Endothelial cell of umbilical vein (primary cell): ENCODE data around the gene KLHL30. TPM values are rescaled to one million over a fixed set of nuclear protein-coding genes. Genes with fewer than 3 reads are reported as not detected.
A peak's percentile ranks its signal among the peaks of the same experiment; 100 is the strongest.

Experiments
- BruUV-seq: library from RNA; stranded (reverse); fragments of 400-500 nt; replicated peaks from 2 replicates; lab custom pipeline; 2021; lab: Mats Ljungman, UMichigan
- CTCF ChIA-PET: fragments of 300-600, 350-600 bp; sonication (Branson Sonifier 250); formaldehyde crosslinking; loops from one replicate; lab custom pipeline; 2021; ENCODE audit warnings: antibody characterized with exemption, inconsistent platforms; lab: Charles Lee
- POLR2A ChIA-PET: fragments of 300-600, 350-600 bp; sonication (Branson Sonifier 250); formaldehyde crosslinking; loops from one replicate; lab custom pipeline; 2021; ENCODE audit warnings: antibody characterized with exemption, inconsistent platforms; lab: Charles Lee
- DNase-seq: peaks from one replicate; pipeline ENCODE4 v3.0.0-alpha.2; 2011; ENCODE audit warnings: low read depth, low spot score
- FAIRE-seq: peaks from 2 replicates; lab custom pipeline; 2011; peaks lifted over from hg19 to GRCh38; lab: Jason Lieb, UNC
- H2AFZ ChIP-seq: 2 replicates; pipeline ENCODE4 v1.6.0; 2012; ENCODE audit warnings: low read depth, low read length, control low read depth, inconsistent platforms
- H3K27ac ChIP-seq: 2 replicates; pipeline ENCODE4 v1.5.1; 2011; ENCODE audit warnings: low read depth, mild to moderate bottlenecking, control low read depth, low read length, moderate library complexity; ENCODE audit not compliant: insufficient read depth
- H3K27me3 ChIP-seq, 2 experiments: 2 replicates each; pipeline versions ENCODE4 v1.6.0 to v1.6.1; 2011; ENCODE audit warnings: low read length in 2 of 2, mixed read lengths in 1 of 2; ENCODE audit not compliant: control insufficient read depth in 2 of 2, insufficient read depth in 2 of 2
- H3K36me3 ChIP-seq, 2 experiments: 2 replicates in 1 of 2; 3 replicates in 1 of 2; pipeline ENCODE4 v1.5.1; 2011; ENCODE audit warnings: low read length in 2 of 2, mild to moderate bottlenecking in 1 of 2, moderate library complexity in 1 of 2; ENCODE audit not compliant: control insufficient read depth in 2 of 2, insufficient read depth in 2 of 2; ENCODE audit errors: extremely low read depth in 1 of 2
- H3K4me1 ChIP-seq: 3 replicates; pipeline ENCODE4 v1.5.1; 2011; ENCODE audit warnings: mild to moderate bottlenecking, low read length; ENCODE audit not compliant: control insufficient read depth, insufficient read depth; ENCODE audit errors: extremely low read depth
- H3K4me2 ChIP-seq: 2 replicates; pipeline ENCODE4 v1.6.1; 2011; ENCODE audit warnings: low read length, control low read depth, mixed read lengths; ENCODE audit not compliant: insufficient read depth
- H3K4me3 ChIP-seq, 3 experiments: fragments of 200-600 bp in 1 of 3; sonication (generic), shearing (Covaris generic) in 1 of 3; replicated peaks in 1 of 3; 2 replicates each; pipeline ENCODE4 v1.5.1; 2011 to 2016; ENCODE audit warnings: control low read depth in 3 of 3, low read length in 3 of 3, mild to moderate bottlenecking in 2 of 3, inconsistent platforms in 1 of 3, low read depth in 1 of 3, moderate library complexity in 1 of 3; ENCODE audit not compliant: insufficient read depth in 1 of 3
- H3K79me2 ChIP-seq: 2 replicates; pipeline ENCODE4 v1.6.0; 2012; ENCODE audit warnings: low read length, inconsistent platforms; ENCODE audit not compliant: control insufficient read depth, insufficient read depth
- H3K9ac ChIP-seq: replicated peaks from 2 replicates; pipeline ENCODE3; 2011; ENCODE audit warnings: low read length, control low read depth; ENCODE audit not compliant: insufficient read depth; ENCODE audit errors: extremely low read depth
- H3K9me1 ChIP-seq: replicated peaks from 3 replicates; pipeline ENCODE4 v1.6.0; 2011; ENCODE audit warnings: mild to moderate bottlenecking, low read length; ENCODE audit not compliant: control insufficient read depth, insufficient read depth; ENCODE audit errors: extremely low read depth
- H3K9me3 ChIP-seq: replicated peaks from 2 replicates; pipeline ENCODE4 v1.5.1; 2012; ENCODE audit warnings: low read length, inconsistent platforms; ENCODE audit not compliant: control insufficient read depth, insufficient read depth
- H4K20me1 ChIP-seq: replicated peaks from 2 replicates; pipeline ENCODE3; 2011; ENCODE audit warnings: mild to moderate bottlenecking, low read length; ENCODE audit not compliant: control insufficient read depth, insufficient read depth; ENCODE audit errors: extremely low read depth
- EZH2 ChIP-seq: IDR thresholded peaks from 2 replicates; pipeline ENCODE4 v1.6.1; 2012; ENCODE audit warnings: borderline replicate concordance, low read depth, mild to moderate bottlenecking, moderate library complexity, low read length, inconsistent platforms; ENCODE audit not compliant: severe bottlenecking
- FOS ChIP-seq: IDR thresholded peaks from 2 replicates; pipeline ENCODE4 v1.6.1; 2011; ENCODE audit warnings: mild to moderate bottlenecking, low read length, moderate library complexity, borderline replicate concordance; ENCODE audit not compliant: insufficient read depth
- GATA2 ChIP-seq: IDR thresholded peaks from 2 replicates; pipeline ENCODE4 v1.7.0; 2011; ENCODE audit warnings: low read depth, mild to moderate bottlenecking, moderate library complexity, mixed read lengths, low read length; ENCODE audit not compliant: insufficient read length, insufficient read depth
- JUN ChIP-seq: IDR thresholded peaks from 2 replicates; pipeline ENCODE4 v1.6.1; 2011; ENCODE audit warnings: borderline replicate concordance, low read depth; ENCODE audit not compliant: insufficient read length, insufficient read depth
- MYC ChIP-seq: IDR thresholded peaks from one replicate; pipeline ENCODE4 v1.6.1; 2011; ENCODE audit warnings: mild to moderate bottlenecking, low read depth, low read length
- POLR2A ChIP-seq: IDR thresholded peaks from 2 replicates; pipeline ENCODE4 v1.6.1; 2012; ENCODE audit warnings: low read depth, mild to moderate bottlenecking, control low read depth, low read length
- POLR2AphosphoS5 ChIP-seq: IDR thresholded peaks from 2 replicates; pipeline ENCODE4 v1.6.1; 2012; ENCODE audit warnings: low read depth, mild to moderate bottlenecking, control low read depth, low read length, moderate library complexity; ENCODE audit not compliant: insufficient read depth
- dilution Hi-C: fragments of 300-500 bp; cut with MboI; formaldehyde crosslinking; loops from one replicate; pipeline ENCODE4 v1.15.0; 2019; ENCODE audit warnings: low sequenced_read_pairs; ENCODE audit not compliant: extremely low pct_ligation_motif_present
- intact Hi-C: fragments of 100-400 bp; cut with micrococcal nuclease; formaldehyde crosslinking; loops from one replicate; pipeline ENCODE4 v1.10.0; 2022
- polyA plus RNA-seq, 4 experiments: library from polyadenylated mRNA; depleted of rRNA in 3 of 4; stranded (reverse) in 3 of 4; unstranded in 1 of 4; fragments of >200 nt; gene quantifications; 2 replicates each; pipeline versions ENCODE4 v1.2.1 to v1.2.3, GENCODE V29; 2011 to 2012; ENCODE audit warnings: missing spikeins in 1 of 4
- total RNA-seq: library from RNA; stranded (reverse); gene quantifications from 2 replicates; pipeline ENCODE4 v1.2.3, GENCODE V29; 2021
- TF ChIP-seq, protein P1 (sequence below): IDR thresholded peaks from 2 replicates; pipeline ENCODE4 v1.6.1; 2011; ENCODE audit not compliant: insufficient read depth, insufficient read length
- TF ChIP-seq, protein P2 (sequence below), 2 donors: IDR thresholded peaks; 1 replicate in 1 of 2; 2 replicates in 1 of 2; pipeline ENCODE4 v1.5.1; 2011; ENCODE audit warnings: low read length in 2 of 2, mild to moderate bottlenecking in 2 of 2, moderate library complexity in 2 of 2, control low read depth in 1 of 2, inconsistent platforms in 1 of 2, low read depth in 1 of 2; ENCODE audit not compliant: insufficient read depth in 1 of 2; ENCODE audit errors: extremely low read depth in 1 of 2

Gene KLHL30
- total and polyA plus RNA-seq, 2 donors (not counting 3 experiments of a cell fraction or from before 2014, with no cell fraction given): not detected

DNA sequence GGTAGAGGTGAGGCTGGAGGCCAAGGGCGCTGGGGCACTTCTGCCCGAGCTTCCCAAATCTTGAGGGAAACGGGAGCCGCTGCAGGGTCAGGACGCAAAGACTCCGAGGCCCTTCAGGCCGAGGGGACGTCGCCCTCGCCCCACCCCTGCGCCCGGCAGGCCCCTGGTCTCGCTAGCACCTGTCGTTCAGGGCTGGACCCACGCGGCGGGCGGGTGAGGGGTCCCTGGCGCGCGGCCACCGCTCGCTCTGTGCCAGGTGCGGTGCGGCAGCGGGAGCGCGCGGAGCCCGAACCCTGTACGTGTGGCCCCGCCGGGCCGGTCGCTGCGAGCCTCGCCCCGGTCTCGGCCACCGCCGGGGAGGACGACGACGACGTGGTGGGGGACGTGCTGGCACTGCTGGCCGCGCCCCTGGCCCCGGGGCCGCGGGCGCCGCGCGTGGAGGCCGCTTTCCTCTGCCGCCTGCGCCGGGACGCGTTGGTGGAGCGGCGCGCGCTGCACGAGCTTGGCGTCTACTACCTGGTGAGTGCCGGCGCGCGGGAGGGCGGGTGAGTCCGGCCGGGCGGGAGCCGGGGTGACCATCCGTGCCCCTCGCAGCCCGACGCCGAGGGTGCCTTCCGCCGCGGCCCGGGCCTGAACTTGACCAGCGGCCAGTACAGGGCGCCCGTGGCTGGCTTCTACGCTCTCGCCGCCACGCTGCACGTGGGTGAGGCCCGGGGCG lies 25.2 kb downstream of the KLHL30 start:
- H3K4me2 ChIP-seq: no peak overlapping the region
- H3K36me3 ChIP-seq: peaks cover 0 to 8% of the 10 kb centered on the region in 2 experiments
- no peak overlapping the region for H3K4me3 ChIP-seq
- BruUV-seq: no TSS peak
- no peaks in the 10 kb centered on the region for H3K9me1 ChIP-seq
- intact Hi-C loops: no loop called here
- dilution Hi-C loops: no loop called here
- peaks cover 1 to 13% of the 10 kb centered on the region in 2 experiments for H3K27me3 ChIP-seq
- H3K4me1 ChIP-seq: peaks cover 2% of the 10 kb centered on the region
- H3K79me2 ChIP-seq: no peaks in the 10 kb centered on the region
- DNase-seq (no peak), FAIRE-seq (no peak)
- H2AFZ ChIP-seq: no peak overlapping the region
- ChIA-PET POLR2A (no interaction called here), CTCF (interaction anchor here (1.1 kb wide), 1 partner anchor 99 kb away, joined by 3 read pairs; no protein-coding TSS in a partner anchor)
- TF ChIP-seq EZH2 (peak; percentile 89), POLR2A (no peak), GATA2 (no peak)
- TF ChIP-seq, protein P1, sequence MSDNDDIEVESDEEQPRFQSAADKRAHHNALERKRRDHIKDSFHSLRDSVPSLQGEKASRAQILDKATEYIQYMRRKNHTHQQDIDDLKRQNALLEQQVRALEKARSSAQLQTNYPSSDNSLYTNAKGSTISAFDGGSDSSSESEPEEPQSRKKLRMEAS: no peak
- no peak overlapping the region for H3K9ac ChIP-seq
- no peak overlapping the region for H3K27ac ChIP-seq
- H3K9me3 ChIP-seq: no peaks in the 10 kb centered on the region
- H4K20me1 ChIP-seq: no peaks in the 10 kb centered on the region

DNA sequence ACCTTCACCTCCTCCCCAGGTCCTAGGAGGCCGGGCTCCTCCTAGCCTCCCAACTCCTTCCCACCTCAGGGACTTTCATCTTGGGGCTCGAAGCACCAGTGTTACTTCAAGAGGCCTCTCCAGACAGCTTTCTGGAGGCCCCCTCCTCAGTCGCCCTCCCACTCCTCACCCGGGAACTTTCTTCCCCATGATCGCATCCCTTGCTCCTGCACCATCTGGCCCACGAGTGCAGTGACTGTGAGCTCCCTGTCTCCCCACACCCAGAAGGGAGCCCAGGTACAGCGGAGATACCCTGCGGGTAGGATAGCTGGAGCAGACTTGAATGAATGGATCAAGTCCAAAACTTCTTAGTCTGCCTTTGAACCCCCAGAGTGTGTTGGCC lies 26.4 kb downstream of the KLHL30 start:
- Histone ChIP-seq H3K4me1 (peaks cover 14% of the 10 kb centered on the region), H4K20me1 (no peaks in the 10 kb centered on the region), H3K4me2 (no peak overlapping the region), H3K27me3 (peaks cover 1 to 13% of the 10 kb centered on the region in 2 experiments), H2AFZ (no peak overlapping the region), H3K79me2 (no peaks in the 10 kb centered on the region), H3K27ac (no peak overlapping the region), H3K4me3 (no peak overlapping the region), H3K36me3 (peaks cover 0 to 9% of the 10 kb centered on the region in 2 experiments), H3K9ac (no peak overlapping the region), H3K9me3 (no peaks in the 10 kb centered on the region), H3K9me1 (no peaks in the 10 kb centered on the region)
- CTCF ChIA-PET: no interaction called here
- FAIRE-seq (no peak), DNase-seq (no peak)
- dilution Hi-C loops: no loop called here
- intact Hi-C loops: no loop called here
- TF ChIP-seq, protein P1: no peak
- TF ChIP-seq, protein P2, sequence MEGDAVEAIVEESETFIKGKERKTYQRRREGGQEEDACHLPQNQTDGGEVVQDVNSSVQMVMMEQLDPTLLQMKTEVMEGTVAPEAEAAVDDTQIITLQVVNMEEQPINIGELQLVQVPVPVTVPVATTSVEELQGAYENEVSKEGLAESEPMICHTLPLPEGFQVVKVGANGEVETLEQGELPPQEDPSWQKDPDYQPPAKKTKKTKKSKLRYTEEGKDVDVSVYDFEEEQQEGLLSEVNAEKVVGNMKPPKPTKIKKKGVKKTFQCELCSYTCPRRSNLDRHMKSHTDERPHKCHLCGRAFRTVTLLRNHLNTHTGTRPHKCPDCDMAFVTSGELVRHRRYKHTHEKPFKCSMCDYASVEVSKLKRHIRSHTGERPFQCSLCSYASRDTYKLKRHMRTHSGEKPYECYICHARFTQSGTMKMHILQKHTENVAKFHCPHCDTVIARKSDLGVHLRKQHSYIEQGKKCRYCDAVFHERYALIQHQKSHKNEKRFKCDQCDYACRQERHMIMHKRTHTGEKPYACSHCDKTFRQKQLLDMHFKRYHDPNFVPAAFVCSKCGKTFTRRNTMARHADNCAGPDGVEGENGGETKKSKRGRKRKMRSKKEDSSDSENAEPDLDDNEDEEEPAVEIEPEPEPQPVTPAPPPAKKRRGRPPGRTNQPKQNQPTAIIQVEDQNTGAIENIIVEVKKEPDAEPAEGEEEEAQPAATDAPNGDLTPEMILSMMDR (IDR thresholded peaks at IDR 0.05; ENCODE audit: extremely low read depth in 1 of 2, insufficient read depth in 1 of 2, low read depth in 1 of 2, low read length in 2 of 2): no peak
- TF ChIP-seq JUN (no peak), FOS (no peak), GATA2 (no peak), POLR2AphosphoS5 (no peak), POLR2A (no peak), MYC (no peak), EZH2 (no peak)
- no TSS peak for BruUV-seq
- POLR2A ChIA-PET: no interaction called here
